Sigmoid colon (tissue), 7 donors: ENCODE measurements around the gene EHBP1. TPM values are rescaled to one million over a fixed set of nuclear protein-coding genes. Genes with fewer than 3 reads are reported as not detected.
"Not testable (repeated sequence)": the region's sequence is repeated elsewhere in the genome, so short reads cannot be mapped to it uniquely, and the experiment has no call there.

Experiments used
- DNase-seq: peaks from one replicate; pipeline ENCODE4 v3.0.0-alpha.2; 2019
- H3K27ac ChIP-seq, 4 donors: fragments of 200-600 bp; sonication (generic); one replicate each; pipeline ENCODE4 v1.5.1; 2016 to 2019; ENCODE audit warnings: mild to moderate bottlenecking in 1 of 4
- H3K27me3 ChIP-seq, 3 donors: fragments of 200-600 bp; sonication (generic); one replicate each; pipeline ENCODE4 v1.5.1; 2019; ENCODE audit warnings: mild to moderate bottlenecking in 1 of 3
- H3K36me3 ChIP-seq, 4 donors: fragments of 200-600 bp; sonication (generic); one replicate each; pipeline ENCODE4 v1.5.1; 2016 to 2019
- H3K4me1 ChIP-seq, 4 donors: fragments of 200-600 bp; sonication (generic); one replicate each; pipeline ENCODE4 v1.5.1; 2017 to 2019
- H3K4me3 ChIP-seq, 4 donors: fragments of 200-600 bp; sonication (generic); one replicate each; pipeline ENCODE4 v1.5.1; 2017 to 2019; ENCODE audit warnings: mild to moderate bottlenecking in 2 of 4, moderate library complexity in 1 of 4
- H3K9me3 ChIP-seq, 4 donors: fragments of 200-600 bp in 3 of 4; sonication (generic) in 3 of 4; one replicate each; pipeline versions ENCODE4 v1.5.1 to v1.6.1; 2013 to 2019
- EP300 ChIP-seq, 4 donors: sonication (generic); formaldehyde crosslinking; IDR thresholded peaks; one replicate each; pipeline ENCODE4 v1.6.1; 2017; ENCODE audit warnings: antibody characterized with exemption in 4 of 4
- POLR2A ChIP-seq, 2 donors: fragments of 450-650 bp; IDR thresholded peaks; one replicate each; pipeline ENCODE4 v1.6.1; 2016; ENCODE audit warnings: antibody characterized with exemption in 2 of 2, mild to moderate bottlenecking in 2 of 2, moderate library complexity in 2 of 2
- POLR2AphosphoS5 ChIP-seq, 4 donors: sonication (generic); formaldehyde crosslinking; IDR thresholded peaks; one replicate each; pipeline ENCODE4 v1.6.1; 2017; ENCODE audit warnings: antibody characterized with exemption in 4 of 4
- WGBS, 2 donors: extraction: QIAGEN DNeasy Blood & Tissue Kit; methylation state at CpG; one replicate each; pipeline ENCODE4 v1.1.7; 2013; 5-methylcytosine and 5-hydroxymethylcytosine counted together
- intact Hi-C: fragments of 100-400 bp; cut with DNase I; formaldehyde crosslinking; loops from one replicate; pipeline ENCODE4 v1.15.1; 2023
- polyA plus RNA-seq, 3 donors: library from polyadenylated mRNA; stranded (reverse); fragments of 200-250 nt; gene quantifications; one replicate each; pipeline ENCODE4 v1.2.3, GENCODE V29; 2013
- total RNA-seq, 4 donors: library from RNA; depleted of rRNA; stranded (reverse); fragments of >200 nt; gene quantifications; one replicate each; pipeline ENCODE4 v1.1.0, GENCODE V29; 2016
- TF ChIP-seq, protein P1 (sequence below), 4 experiments: fragments of 450-650 bp in 3 of 4; fragments of 200-600 bp in 1 of 4; IDR thresholded peaks; one replicate each; pipeline ENCODE4 v1.5.1; 2016 to 2019; ENCODE audit warnings: antibody characterized with exemption in 4 of 4, mild to moderate bottlenecking in 3 of 4, moderate library complexity in 2 of 4
- donor health status: healthy with polysubstance abuse.
- donor health status: Bipolar disorder and iron deficiency.
- donor health status: healthy.

The EHBP1 gene
- total and polyA plus RNA-seq, 7 donors, result 12.7 to 161 (median 121) TPM

DNA sequence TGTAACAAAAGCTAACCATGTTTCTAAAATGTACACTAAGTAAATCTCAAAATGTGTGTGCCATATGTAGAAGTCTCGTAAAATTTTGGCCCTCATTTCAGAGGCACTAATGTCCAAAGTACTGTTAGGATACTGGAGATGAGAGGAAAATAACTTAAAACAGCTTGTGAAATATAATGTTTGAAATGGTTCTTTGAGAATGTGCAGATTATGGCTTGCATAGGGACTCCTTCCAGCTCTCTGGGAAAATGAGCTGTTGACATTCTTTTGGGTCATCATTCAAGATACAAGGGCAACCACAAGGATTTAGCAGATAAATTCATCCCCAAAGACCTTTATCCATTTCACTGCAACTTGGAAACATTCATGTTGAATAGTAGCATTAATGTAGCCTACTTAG, 307.0 kb downstream of the EHBP1 start:
- Histone ChIP-seq H3K36me3 (peaks cover 0 to 31% (median 9%) of the 10 kb centered on the region in 4 donors), H3K4me1 (no peaks in the 10 kb centered on the region), H3K27ac (no peak overlapping the region), H3K9me3 (no peaks in the 10 kb centered on the region), H3K27me3 (no peaks in the 10 kb centered on the region), H3K4me3 (no peak overlapping the region)
- DNase-seq, result no peak
- TF ChIP-seq EP300 (IDR thresholded peaks at IDR 0.05) (no peak), POLR2A (IDR thresholded peaks at IDR 0.05) (no peak), POLR2AphosphoS5 (IDR thresholded peaks at IDR 0.05) (no peak)
- TF ChIP-seq, protein P1, sequence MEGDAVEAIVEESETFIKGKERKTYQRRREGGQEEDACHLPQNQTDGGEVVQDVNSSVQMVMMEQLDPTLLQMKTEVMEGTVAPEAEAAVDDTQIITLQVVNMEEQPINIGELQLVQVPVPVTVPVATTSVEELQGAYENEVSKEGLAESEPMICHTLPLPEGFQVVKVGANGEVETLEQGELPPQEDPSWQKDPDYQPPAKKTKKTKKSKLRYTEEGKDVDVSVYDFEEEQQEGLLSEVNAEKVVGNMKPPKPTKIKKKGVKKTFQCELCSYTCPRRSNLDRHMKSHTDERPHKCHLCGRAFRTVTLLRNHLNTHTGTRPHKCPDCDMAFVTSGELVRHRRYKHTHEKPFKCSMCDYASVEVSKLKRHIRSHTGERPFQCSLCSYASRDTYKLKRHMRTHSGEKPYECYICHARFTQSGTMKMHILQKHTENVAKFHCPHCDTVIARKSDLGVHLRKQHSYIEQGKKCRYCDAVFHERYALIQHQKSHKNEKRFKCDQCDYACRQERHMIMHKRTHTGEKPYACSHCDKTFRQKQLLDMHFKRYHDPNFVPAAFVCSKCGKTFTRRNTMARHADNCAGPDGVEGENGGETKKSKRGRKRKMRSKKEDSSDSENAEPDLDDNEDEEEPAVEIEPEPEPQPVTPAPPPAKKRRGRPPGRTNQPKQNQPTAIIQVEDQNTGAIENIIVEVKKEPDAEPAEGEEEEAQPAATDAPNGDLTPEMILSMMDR (IDR thresholded peaks at IDR 0.05), result no peak
- intact Hi-C loops, result no loop called here
- 89 to 95% methylated on average over 1 of the region's 1 CpG for WGBS, 2 donors

DNA sequence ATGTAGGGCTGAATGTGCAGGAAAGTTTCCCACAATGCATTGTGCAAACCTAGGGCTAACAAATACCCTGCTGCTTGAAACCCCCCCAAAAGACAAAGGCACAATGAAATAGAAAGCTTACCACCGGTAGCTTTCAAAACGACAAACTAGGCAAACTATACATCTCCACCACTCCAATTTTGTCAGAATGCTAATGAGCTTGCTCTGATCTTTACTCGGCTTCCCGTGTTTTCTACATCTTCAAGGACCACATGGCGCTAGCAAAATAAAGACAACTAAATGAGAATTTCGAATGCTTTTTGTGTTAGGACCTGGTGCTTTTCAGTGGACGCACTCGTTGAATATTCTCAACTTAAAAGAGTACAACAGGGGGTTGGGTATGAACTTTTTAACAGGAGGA, 307.9 kb downstream of the EHBP1 start:
- TF ChIP-seq, protein P1 (IDR thresholded peaks at IDR 0.05), result no peak
- TF ChIP-seq POLR2A (IDR thresholded peaks at IDR 0.05) (no peak), EP300 (IDR thresholded peaks at IDR 0.05) (no peak), POLR2AphosphoS5 (IDR thresholded peaks at IDR 0.05) (no peak)
- WGBS, 2 donors, result 93 to 97% methylated on average over 8 of the region's 8 CpGs
- no peak overlapping the region for H3K27ac ChIP-seq
- H3K9me3 ChIP-seq, result no peaks in the 10 kb centered on the region
- H3K4me1 ChIP-seq, result no peaks in the 10 kb centered on the region
- no peaks in the 10 kb centered on the region for H3K27me3 ChIP-seq
- no peak for DNase-seq
- peaks cover 0 to 35% (median 9%) of the 10 kb centered on the region in 4 donors for H3K36me3 ChIP-seq
- H3K4me3 ChIP-seq, result no peak overlapping the region
- intact Hi-C loops, result no loop called here

DNA sequence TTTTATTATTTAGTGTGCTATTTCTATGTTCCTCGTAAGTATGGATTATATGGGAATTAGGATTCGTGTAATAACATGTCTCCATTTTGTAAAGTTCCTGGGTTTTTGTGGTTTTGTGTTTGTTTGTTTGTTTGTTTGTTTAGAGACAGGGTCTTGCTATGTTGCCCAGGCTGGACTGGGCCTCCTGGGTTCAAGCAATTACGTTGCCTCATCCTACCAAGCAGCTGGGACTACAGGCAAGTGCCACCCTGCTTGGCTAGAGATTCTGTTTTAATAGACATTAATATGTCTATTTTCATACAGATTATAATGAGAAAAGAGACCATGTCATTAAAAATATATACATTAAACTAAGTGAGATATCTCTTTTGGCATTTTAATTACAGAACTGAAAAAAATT, 309.9 kb downstream of the EHBP1 start:
- TF ChIP-seq EP300 (IDR thresholded peaks at IDR 0.05) (no peak), POLR2A (IDR thresholded peaks at IDR 0.05) (no peak), POLR2AphosphoS5 (IDR thresholded peaks at IDR 0.05) (no peak)
- TF ChIP-seq, protein P1 (IDR thresholded peaks at IDR 0.05), result no peak
- Histone ChIP-seq H3K36me3 (peaks cover 0 to 35% (median 9%) of the 10 kb centered on the region in 4 donors), H3K4me3 (no peak overlapping the region), H3K27me3 (no peaks in the 10 kb centered on the region), H3K27ac (no peak overlapping the region), H3K9me3 (no peaks in the 10 kb centered on the region), H3K4me1 (no peaks in the 10 kb centered on the region)
- no peak for DNase-seq
- intact Hi-C loops, result no loop called here
- 96 to 98% methylated on average over 3 of the region's 3 CpGs for WGBS, 2 donors

DNA sequence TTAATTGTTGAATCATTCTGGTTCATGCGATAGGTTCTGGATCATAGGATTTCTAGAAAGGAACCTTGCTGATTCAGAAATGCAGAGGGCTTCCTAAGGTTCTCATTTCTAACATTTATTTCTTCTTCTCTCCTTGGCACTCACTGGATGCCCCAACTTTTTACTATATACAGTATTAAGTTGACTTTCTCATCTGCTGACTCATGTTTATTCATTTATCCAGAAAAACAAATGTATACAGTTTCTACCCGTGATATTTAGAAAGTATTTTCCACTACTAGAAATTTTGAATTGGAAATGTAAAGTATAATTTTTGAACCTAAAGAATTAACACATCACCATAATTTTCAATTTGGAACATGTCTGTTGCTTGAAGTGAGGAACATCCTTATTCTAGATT, 312.9 kb downstream of the EHBP1 start:
- no peaks in the 10 kb centered on the region for H3K4me1 ChIP-seq
- H3K9me3 ChIP-seq, result no peaks in the 10 kb centered on the region
- WGBS, 2 donors, result 94 to 95% methylated on average over 2 of the region's 2 CpGs
- intact Hi-C loops, result no loop called here
- H3K27ac ChIP-seq, result no peak overlapping the region
- H3K27me3 ChIP-seq, result no peaks in the 10 kb centered on the region
- TF ChIP-seq, protein P1 (IDR thresholded peaks at IDR 0.05), result no peak
- TF ChIP-seq EP300 (IDR thresholded peaks at IDR 0.05) (no peak), POLR2AphosphoS5 (IDR thresholded peaks at IDR 0.05) (no peak), POLR2A (IDR thresholded peaks at IDR 0.05) (no peak)
- no peak overlapping the region for H3K4me3 ChIP-seq
- no peak for DNase-seq
- H3K36me3 ChIP-seq, result peaks cover 0 to 51% (median 12%) of the 10 kb centered on the region in 4 donors

DNA sequence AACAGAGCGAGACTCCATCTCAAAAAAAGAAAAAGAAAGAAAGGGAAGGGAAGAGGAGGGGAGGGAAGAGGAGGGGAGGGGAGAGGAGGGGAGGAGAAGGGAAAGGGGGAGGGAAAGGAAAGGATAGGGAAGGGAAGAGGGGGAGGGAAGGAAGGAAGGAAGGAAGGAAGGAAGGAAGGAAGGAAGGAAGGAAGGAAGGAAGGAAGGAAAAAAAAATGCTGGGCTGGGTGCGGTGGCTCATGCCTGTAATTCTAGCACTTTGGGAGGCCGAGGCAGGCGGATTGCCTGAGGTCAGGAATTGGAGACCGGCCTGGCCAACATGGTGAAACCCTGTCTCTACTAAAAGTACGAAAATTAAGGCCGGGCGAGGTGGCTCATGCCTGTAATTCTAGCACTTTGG, 314.2 kb downstream of the EHBP1 start:
- 95 to 98% methylated on average over 8 of the region's 8 CpGs for WGBS, 2 donors

More for the DNA sequence above, 314.2 kb downstream of the EHBP1 start:
- H3K9me3 ChIP-seq, intact Hi-C loops, H3K4me1 ChIP-seq, H3K27ac ChIP-seq, H3K27me3 ChIP-seq, DNase-seq, H3K4me3 ChIP-seq: not testable (repeated sequence)
- H3K36me3 ChIP-seq, result peaks cover 0 to 60% (median 12%) of the 10 kb centered on the region in 4 donors
